Measurements from ENCODE around the gene FOXO3. TPM values are rescaled to one million over a fixed set of nuclear protein-coding genes. Genes with fewer than 3 reads are reported as not detected.

The FOXO3 gene
- total and polyA plus RNA-seq, 2 donors (not counting 3 experiments of a cell fraction or from before 2014, with no cell fraction given) = 14.4 to 16.9 TPM

GRCh38 chr6:108630050-108630714 lies 69.5 kb downstream of the FOXO3 start:
- Histone ChIP-seq H2AFZ (ENCODE audit: low read depth, low read length) (no peak overlapping the region), H3K4me3 (replicated peaks in 1 of 3; ENCODE audit: insufficient read depth in 1 of 3, low read depth in 1 of 3, low read length in 3 of 3) (no peak overlapping the region), H3K79me2 (ENCODE audit: control insufficient read depth, insufficient read depth, low read length) (no peaks in the 10 kb centered on the region), H3K4me2 (ENCODE audit: insufficient read depth, low read length) (no peak overlapping the region), H3K9ac (replicated peaks; ENCODE audit: extremely low read depth, insufficient read depth, low read length) (no peak overlapping the region), H3K27ac (ENCODE audit: insufficient read depth, low read depth, low read length) (no peak overlapping the region), H3K9me1 (replicated peaks; ENCODE audit: control insufficient read depth, extremely low read depth, insufficient read depth, low read length) (no peaks in the 10 kb centered on the region), H4K20me1 (replicated peaks; ENCODE audit: control insufficient read depth, extremely low read depth, insufficient read depth, low read length) (no peaks in the 10 kb centered on the region), H3K9me3 (replicated peaks; ENCODE audit: control insufficient read depth, insufficient read depth, low read length) (no peaks in the 10 kb centered on the region), H3K27me3 (ENCODE audit: control insufficient read depth in 2 of 2, insufficient read depth in 2 of 2, low read length in 2 of 2) (no peaks in the 10 kb centered on the region), H3K4me1 (ENCODE audit: control insufficient read depth, extremely low read depth, insufficient read depth, low read length) (peaks cover 3% of the 10 kb centered on the region), H3K36me3 (ENCODE audit: control insufficient read depth in 2 of 2, extremely low read depth in 1 of 2, insufficient read depth in 2 of 2, low read length in 2 of 2) (no peaks in the 10 kb centered on the region)
- dilution Hi-C loops (cut with MboI; ENCODE audit: extremely low pct_ligation_motif_present, low sequenced_read_pairs) (no loop called here), intact Hi-C loops (cut with micrococcal nuclease) (no loop called here)
- ChIA-PET CTCF (no interaction called here), POLR2A (no interaction called here)
- DNase-seq (ENCODE audit: low read depth, low spot score) (no peak), FAIRE-seq (no peak)
- no peak for TF ChIP-seq POLR2AphosphoS5 (IDR thresholded peaks at IDR 0.05; ENCODE audit: insufficient read depth, low read depth, low read length)
- no peak for TF ChIP-seq MYC (IDR thresholded peaks at IDR 0.05; ENCODE audit: low read depth, low read length)
- no peak for TF ChIP-seq JUN (IDR thresholded peaks at IDR 0.05; ENCODE audit: borderline replicate concordance, insufficient read depth, insufficient read length, low read depth)
- TF ChIP-seq EZH2 (IDR thresholded peaks at IDR 0.05; ENCODE audit: borderline replicate concordance, low read depth, low read length, severe bottlenecking) = no peak
- no peak for TF ChIP-seq CTCF (IDR thresholded peaks at IDR 0.05; ENCODE audit: extremely low read depth in 1 of 2, insufficient read depth in 1 of 2, low read depth in 1 of 2, low read length in 2 of 2)
- TF ChIP-seq MAX (IDR thresholded peaks at IDR 0.05; ENCODE audit: insufficient read depth, insufficient read length) = no peak
- TF ChIP-seq GATA2 (IDR thresholded peaks at IDR 0.05; ENCODE audit: insufficient read depth, insufficient read length, low read depth, low read length) = no peak
- no TSS peak for BruUV-seq (replicated peaks)
